Measurements from ENCODE around the gene TECPR2.

TECPR2 gene

GRCh38 chr14:102418853-102419240 lies 56.1 kb downstream of the TECPR2 start:
- Mint-ChIP-seq H3K4me3 (no peak overlapping the region), H3K27me3 (no peaks in the 10 kb centered on the region), H3K9me3 (ENCODE audit: low read depth) (no peaks in the 10 kb centered on the region), H3K27ac (no peak overlapping the region), H3K4me1 (ENCODE audit: low read depth) (no peaks in the 10 kb centered on the region), H3K36me3 (peaks cover 6% of the 10 kb centered on the region)

- peaks cover 6% of the 10 kb centered on the region for H3K36me3 Mint-ChIP-seq
- no peak overlapping the region for H3K27ac Mint-ChIP-seq
These were observed 56.5 kb downstream of the TECPR2 start for GRCh38 chr14:102419276-102419675.

GRCh38 chr14:102419716-102420115 lies 57.0 kb downstream of the TECPR2 start:
- peaks cover 6% of the 10 kb centered on the region for H3K36me3 Mint-ChIP-seq

More at GRCh38 chr14:102419276-102419675, 56.5 kb downstream of the TECPR2 start:
- H3K9me3 Mint-ChIP-seq (ENCODE audit: low read depth): no peaks in the 10 kb centered on the region
- no peaks in the 10 kb centered on the region for H3K4me1 Mint-ChIP-seq (ENCODE audit: low read depth)
- no peaks in the 10 kb centered on the region for H3K27me3 Mint-ChIP-seq
- H3K4me3 Mint-ChIP-seq: no peak overlapping the region

GRCh38 chr14:102421411-102422057 lies 58.8 kb downstream of the TECPR2 start:
- Mint-ChIP-seq H3K4me1 (ENCODE audit: low read depth) (no peaks in the 10 kb centered on the region), H3K27me3 (no peaks in the 10 kb centered on the region), H3K27ac (no peak overlapping the region), H3K36me3 (peaks cover 6% of the 10 kb centered on the region), H3K4me3 (no peak overlapping the region), H3K9me3 (ENCODE audit: low read depth) (no peaks in the 10 kb centered on the region)

More at GRCh38 chr14:102419716-102420115, 57.0 kb downstream of the TECPR2 start:
- H3K4me3 Mint-ChIP-seq: no peak overlapping the region
- H3K9me3 Mint-ChIP-seq (ENCODE audit: low read depth): no peaks in the 10 kb centered on the region
- no peak overlapping the region for H3K27ac Mint-ChIP-seq
- H3K27me3 Mint-ChIP-seq: no peaks in the 10 kb centered on the region
- H3K4me1 Mint-ChIP-seq (ENCODE audit: low read depth): no peaks in the 10 kb centered on the region

- Mint-ChIP-seq H3K9me3 (ENCODE audit: low read depth) (no peaks in the 10 kb centered on the region), H3K4me3 (no peak overlapping the region), H3K36me3 (peaks cover 7% of the 10 kb centered on the region), H3K4me1 (ENCODE audit: low read depth) (no peaks in the 10 kb centered on the region), H3K27me3 (no peaks in the 10 kb centered on the region), H3K27ac (no peak overlapping the region)
These were observed 61.8 kb downstream of the TECPR2 start for GRCh38 chr14:102424520-102424919.

GRCh38 chr14:102424923-102425322 lies 62.2 kb downstream of the TECPR2 start:
- Mint-ChIP-seq H3K9me3 (ENCODE audit: low read depth) (no peaks in the 10 kb centered on the region), H3K27ac (no peak overlapping the region), H3K4me3 (no peak overlapping the region), H3K36me3 (peaks cover 7% of the 10 kb centered on the region), H3K4me1 (ENCODE audit: low read depth) (no peaks in the 10 kb centered on the region), H3K27me3 (no peaks in the 10 kb centered on the region)

- Mint-ChIP-seq H3K4me1 (ENCODE audit: low read depth) (no peaks in the 10 kb centered on the region), H3K36me3 (peaks cover 7% of the 10 kb centered on the region), H3K27me3 (no peaks in the 10 kb centered on the region), H3K27ac (no peak overlapping the region), H3K9me3 (ENCODE audit: low read depth) (no peaks in the 10 kb centered on the region), H3K4me3 (no peak overlapping the region)
These were observed 64.1 kb downstream of the TECPR2 start for GRCh38 chr14:102426796-102427195.

GRCh38 chr14:102427642-102428041 lies 64.9 kb downstream of the TECPR2 start:
- no peaks in the 10 kb centered on the region for H3K4me1 Mint-ChIP-seq (ENCODE audit: low read depth)
- no peak overlapping the region for H3K27ac Mint-ChIP-seq
- peaks cover 7% of the 10 kb centered on the region for H3K36me3 Mint-ChIP-seq
- no peaks in the 10 kb centered on the region for H3K27me3 Mint-ChIP-seq
- H3K4me3 Mint-ChIP-seq: no peak overlapping the region
- no peaks in the 10 kb centered on the region for H3K9me3 Mint-ChIP-seq (ENCODE audit: low read depth)

- Mint-ChIP-seq H3K27me3 (no peaks in the 10 kb centered on the region), H3K9me3 (ENCODE audit: low read depth) (no peaks in the 10 kb centered on the region), H3K27ac (no peak overlapping the region), H3K36me3 (peaks cover 7% of the 10 kb centered on the region), H3K4me3 (no peak overlapping the region), H3K4me1 (ENCODE audit: low read depth) (no peaks in the 10 kb centered on the region)
These were observed 67.6 kb downstream of the TECPR2 start for GRCh38 chr14:102430212-102430908.

- no peaks in the 10 kb centered on the region for H3K4me1 Mint-ChIP-seq (ENCODE audit: low read depth)
- no peak overlapping the region for H3K27ac Mint-ChIP-seq
- peaks cover 7% of the 10 kb centered on the region for H3K36me3 Mint-ChIP-seq
- no peaks in the 10 kb centered on the region for H3K27me3 Mint-ChIP-seq
- no peaks in the 10 kb centered on the region for H3K9me3 Mint-ChIP-seq (ENCODE audit: low read depth)
- no peak overlapping the region for H3K4me3 Mint-ChIP-seq
These were observed 69.0 kb downstream of the TECPR2 start for GRCh38 chr14:102431751-102432150.

- Mint-ChIP-seq H3K27ac (no peak overlapping the region), H3K4me3 (no peak overlapping the region), H3K36me3 (peaks cover 4% of the 10 kb centered on the region), H3K27me3 (no peaks in the 10 kb centered on the region), H3K9me3 (ENCODE audit: low read depth) (no peaks in the 10 kb centered on the region), H3K4me1 (ENCODE audit: low read depth) (no peaks in the 10 kb centered on the region)
These were observed 72.0 kb downstream of the TECPR2 start for GRCh38 chr14:102434647-102435175.

- no peaks in the 10 kb centered on the region for H3K9me3 Mint-ChIP-seq (ENCODE audit: low read depth)
- H3K4me3 Mint-ChIP-seq: no peak overlapping the region
- no peak overlapping the region for H3K27ac Mint-ChIP-seq
- no peaks in the 10 kb centered on the region for H3K4me1 Mint-ChIP-seq (ENCODE audit: low read depth)
- peaks cover 6% of the 10 kb centered on the region for H3K36me3 Mint-ChIP-seq
- no peaks in the 10 kb centered on the region for H3K27me3 Mint-ChIP-seq
These were observed 75.5 kb downstream of the TECPR2 start for GRCh38 chr14:102437997-102438915.

GRCh38 chr14:102439556-102439955 lies 76.8 kb downstream of the TECPR2 start:
- Mint-ChIP-seq H3K27me3 (no peaks in the 10 kb centered on the region), H3K27ac (no peak overlapping the region), H3K9me3 (ENCODE audit: low read depth) (no peaks in the 10 kb centered on the region), H3K4me1 (ENCODE audit: low read depth) (no peaks in the 10 kb centered on the region), H3K36me3 (peaks cover 2% of the 10 kb centered on the region), H3K4me3 (no peak overlapping the region)

- Mint-ChIP-seq H3K27ac (no peak overlapping the region), H3K36me3 (peaks cover 2% of the 10 kb centered on the region), H3K9me3 (ENCODE audit: low read depth) (no peaks in the 10 kb centered on the region), H3K4me3 (no peak overlapping the region), H3K27me3 (no peaks in the 10 kb centered on the region), H3K4me1 (ENCODE audit: low read depth) (no peaks in the 10 kb centered on the region)
These were observed 77.7 kb downstream of the TECPR2 start for GRCh38 chr14:102440392-102440791.
